Right atrium auricular region (tissue), 2 donors: ENCODE measurements around the gene TGM2. TPM values are rescaled to one million over a fixed set of nuclear protein-coding genes. Genes with fewer than 3 reads are reported as not detected.
A peak's percentile ranks its signal among the peaks of the same experiment; 100 is the strongest.

ENCODE experiments used
- DNase-seq: peaks from one replicate; pipeline ENCODE4 v3.0.0-alpha.2; 2019; ENCODE audit warnings: low spot score
- H3K27ac ChIP-seq, 2 donors: fragments of 200-600 bp; sonication (generic); 1 replicate in 1 of 2; 2 replicates in 1 of 2; pipeline ENCODE4 v1.5.1; 2016 to 2019
- H3K27me3 ChIP-seq, 2 donors: fragments of 200-600 bp; sonication (generic); one replicate each; pipeline versions ENCODE4 v1.5.1 to v1.6.0; 2017 to 2019
- H3K36me3 ChIP-seq: fragments of 200-600 bp; sonication (generic); one replicate; pipeline ENCODE4 v1.5.1; 2016
- H3K4me1 ChIP-seq, 2 donors: fragments of 200-600 bp; sonication (generic); one replicate each; pipeline versions ENCODE4 v1.5.1 to v1.6.0; 2017 to 2019
- H3K4me3 ChIP-seq, 2 donors: fragments of 200-600 bp; sonication (generic); 1 replicate in 1 of 2; 2 replicates in 1 of 2; pipeline ENCODE4 v1.5.1; 2017 to 2019; ENCODE audit warnings: mild to moderate bottlenecking in 1 of 2, moderate library complexity in 1 of 2
- H3K9me3 ChIP-seq, 2 donors: fragments of 200-600 bp; sonication (generic); one replicate each; pipeline ENCODE4 v1.5.1; 2019
- CTCF ChIP-seq, 2 donors: fragments of 200-600 bp; sonication (generic); IDR thresholded peaks; one replicate each; pipeline ENCODE4 v1.5.1; 2019; ENCODE audit warnings: antibody characterized with exemption in 2 of 2
- total RNA-seq, 2 donors: library from RNA; depleted of rRNA; stranded (reverse); fragments of >200 nt; gene quantifications; one replicate each; pipeline ENCODE4 v1.1.0, GENCODE V29; 2016

The TGM2 gene
- total RNA-seq, 2 donors from 2014 or later = 680 to 1,303 TPM

GRCh38 chr20:38138086-38138778, 26.8 kb downstream of the TGM2 start:
- no peaks in the 10 kb centered on the region for H3K9me3 ChIP-seq
- no peaks in the 10 kb centered on the region for H3K27me3 ChIP-seq
- TF ChIP-seq CTCF (IDR thresholded peaks at IDR 0.05) = no peak
- H3K36me3 ChIP-seq = peaks cover 88% of the 10 kb centered on the region
- no peak overlapping the region for H3K4me3 ChIP-seq
- H3K4me1 ChIP-seq = peaks cover 0 to 52% of the 10 kb centered on the region in 2 donors
- no peak for DNase-seq
- peak overlapping the region in 1 of 2 donors; percentile 77 for H3K27ac ChIP-seq

- no peak for DNase-seq
- Histone ChIP-seq H3K36me3 (peaks cover 88% of the 10 kb centered on the region), H3K9me3 (no peaks in the 10 kb centered on the region), H3K4me1 (peaks cover 0 to 47% of the 10 kb centered on the region in 2 donors), H3K4me3 (no peak overlapping the region), H3K27ac (peak overlapping the region in 1 of 2 donors; percentile 77), H3K27me3 (no peaks in the 10 kb centered on the region)
- TF ChIP-seq CTCF (IDR thresholded peaks at IDR 0.05) = no peak
Measured at GRCh38 chr20:38137441-38138037, 27.5 kb downstream of the TGM2 start.

GRCh38 chr20:38136421-38137245, 28.4 kb downstream of the TGM2 start:
- no peak overlapping the region for H3K4me3 ChIP-seq
- no peaks in the 10 kb centered on the region for H3K9me3 ChIP-seq
- DNase-seq = no peak
- no peak for TF ChIP-seq CTCF (IDR thresholded peaks at IDR 0.05)
- no peaks in the 10 kb centered on the region for H3K27me3 ChIP-seq
- peaks cover 88% of the 10 kb centered on the region for H3K36me3 ChIP-seq
- H3K27ac ChIP-seq = peak overlapping the region; percentile 60 to 77
- peaks cover 0 to 46% of the 10 kb centered on the region in 2 donors for H3K4me1 ChIP-seq

- Histone ChIP-seq H3K4me1 (peaks cover 0 to 46% of the 10 kb centered on the region in 2 donors), H3K9me3 (no peaks in the 10 kb centered on the region), H3K36me3 (peaks cover 88% of the 10 kb centered on the region), H3K27me3 (no peaks in the 10 kb centered on the region), H3K27ac (peak overlapping the region; percentile 60 to 77), H3K4me3 (no peak overlapping the region)
- no peak for DNase-seq
- TF ChIP-seq CTCF (IDR thresholded peaks at IDR 0.05) = no peak
Measured at GRCh38 chr20:38135651-38136420, 29.2 kb downstream of the TGM2 start.

- no peaks in the 10 kb centered on the region for H3K27me3 ChIP-seq
- peaks cover 0 to 46% of the 10 kb centered on the region in 2 donors for H3K4me1 ChIP-seq
- H3K4me3 ChIP-seq = no peak overlapping the region
- no peak for DNase-seq
- peaks cover 88% of the 10 kb centered on the region for H3K36me3 ChIP-seq
- H3K9me3 ChIP-seq = no peaks in the 10 kb centered on the region
- no peak for TF ChIP-seq CTCF (IDR thresholded peaks at IDR 0.05)
- peak overlapping the region; percentile 60 to 77 for H3K27ac ChIP-seq
Measured at GRCh38 chr20:38135271-38135650, 29.8 kb downstream of the TGM2 start.
